Right lobe of liver (tissue), 6 donors: ENCODE measurements around the gene LRP6. TPM values are rescaled to one million over a fixed set of nuclear protein-coding genes. Genes with fewer than 3 reads are reported as not detected.

ENCODE experiments used
- ATAC-seq, 4 donors: fragments of 200-7000 bp; cut with Tn5 transposase; one replicate each; pipeline ENCODE4 v1.9.1; 2020; ENCODE audit warnings: mild to moderate bottlenecking in 4 of 4, moderate library complexity in 4 of 4
- DNase-seq, 3 donors: peaks; one replicate each; pipeline ENCODE4 v3.0.0-alpha.2; 2020
- H3K27ac ChIP-seq, 3 donors: fragments of 200-600 bp; one replicate each; pipeline ENCODE4 v1.8.0; 2022
- H3K27me3 ChIP-seq, 2 donors: fragments of 200-600 bp; one replicate each; pipeline ENCODE4 v1.8.0; 2022
- H3K36me3 ChIP-seq, 4 donors: fragments of 200-600 bp; sonication (generic) in 1 of 4; one replicate each; pipeline versions ENCODE4 v1.5.1 to v1.8.0; 2017 to 2022; ENCODE audit warnings: control low read depth in 1 of 4
- H3K4me1 ChIP-seq, 4 donors: fragments of 200-600 bp; sonication (generic) in 1 of 4; one replicate each; pipeline versions ENCODE4 v1.5.1 to v1.8.0; 2017 to 2022; ENCODE audit warnings: control low read depth in 1 of 4
- H3K4me3 ChIP-seq, 3 donors: fragments of 200-600 bp; one replicate each; pipeline ENCODE4 v1.8.0; 2022
- H3K9me3 ChIP-seq, 4 donors: fragments of 200-600 bp; sonication (generic) in 1 of 4; one replicate each; pipeline versions ENCODE4 v1.5.1 to v1.8.0; 2017 to 2022; ENCODE audit warnings: control low read depth in 1 of 4
- POLR2A ChIP-seq: fragments of 450-650 bp; IDR thresholded peaks from one replicate; pipeline ENCODE4 v1.6.1; 2017; ENCODE audit warnings: antibody characterized with exemption, mild to moderate bottlenecking
- WGBS: methylation state at CpG from one replicate; pipeline ENCODE4 v1.1.6; 2018; ENCODE audit warnings: low coverage, low lambda C conversion rate; ENCODE audit not compliant: insufficient coverage; ENCODE audit errors: missing lambda C conversion rate; 5-methylcytosine and 5-hydroxymethylcytosine counted together
- intact Hi-C, 2 donors: fragments of 100-400 bp; cut with DNase I; formaldehyde crosslinking; loops; one replicate each; pipeline versions ENCODE4 v1.11.2 to v1.14.1; 2022
- total RNA-seq, 6 experiments: library from RNA; depleted of rRNA in 2 of 6; stranded (reverse); fragments of >200 nt in 2 of 6; fragmentation: NEBNext Ultra II Directional in 3 of 6; extraction: Animal tissue kit (Norgen Biotek cat#: 25700) in 3 of 6; gene quantifications; one replicate each; pipeline versions ENCODE4 v1.1.0 to v1.2.4, GENCODE V29; 2016 to 2023
- TF ChIP-seq, protein P1 (sequence below), 4 donors: fragments of 200-600 bp in 3 of 4; fragments of 450-650 bp in 1 of 4; IDR thresholded peaks; one replicate each; pipeline versions ENCODE4 v1.5.1 to v1.8.0; 2016 to 2022; ENCODE audit warnings: antibody characterized with exemption in 4 of 4, mild to moderate bottlenecking in 2 of 4
- donor health status: DM: no; HTN: yes; CAD: no.
- donor health status: DM: no; HTN: no; CAD: no.
- donor health status: DM: no; HTN: no; CAD: no.
- donor health status: DM: no; HTN: yes; CAD: no.
- donor health status: DM: no; HTN: yes; CAD: no.

Gene LRP6
- total RNA-seq, 6 experiments from 2014 or later, result 19.9 to 32.5 (median 22.2) TPM

DNA sequence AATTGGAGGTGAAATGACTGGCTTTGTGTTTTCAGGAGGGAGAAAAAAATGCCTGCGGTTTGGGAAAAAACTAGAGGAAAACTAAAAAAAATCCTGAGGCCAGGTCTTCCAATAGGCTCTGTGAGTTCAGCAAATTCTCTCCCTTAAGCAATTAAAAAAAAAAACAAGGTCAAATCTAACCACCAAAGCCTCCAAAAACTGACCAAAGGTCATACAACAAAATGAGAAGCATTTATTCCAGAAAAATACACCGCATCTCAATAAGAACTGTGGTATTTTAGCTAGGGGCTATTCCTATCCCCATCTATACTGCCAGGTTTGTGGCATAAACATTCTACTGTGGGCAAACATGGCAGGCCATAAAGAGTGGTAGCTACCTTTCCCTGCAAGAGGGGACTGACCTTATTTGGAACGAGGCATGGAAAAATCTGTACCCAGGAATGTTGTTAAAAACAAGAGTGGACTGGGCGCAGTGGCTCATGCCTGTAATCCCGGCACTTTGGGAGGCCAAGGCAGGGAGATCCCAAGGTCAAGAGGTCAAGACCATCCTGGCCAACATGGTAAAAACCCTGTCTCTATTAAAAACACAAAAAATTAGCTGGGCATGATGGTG, 60.0 kb downstream of the LRP6 start:
- intact Hi-C loops, result no loop called here
- H3K36me3 ChIP-seq, result peaks cover 0 to 3% (median 0%) of the 10 kb centered on the region in 4 donors

DNA sequence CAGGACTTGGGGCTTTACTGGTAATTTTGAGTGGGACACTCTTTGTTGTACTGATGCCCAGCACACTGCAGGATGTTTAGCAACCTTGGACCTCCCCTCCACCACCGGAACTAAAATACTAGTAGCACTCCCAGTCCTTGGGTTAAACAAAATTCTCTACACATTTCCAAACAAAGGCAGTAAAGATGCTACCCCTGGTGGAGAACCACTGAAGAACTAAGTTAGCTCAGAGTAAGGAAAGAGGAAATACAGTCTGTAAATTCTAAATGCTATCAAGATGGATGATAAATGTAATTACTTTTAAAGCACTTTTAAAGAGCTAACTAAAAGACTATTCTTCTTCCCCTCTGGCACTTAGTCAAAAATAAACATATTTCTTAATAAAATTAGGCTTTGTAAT, 64.1 kb downstream of the LRP6 start:
- no peak for ATAC-seq

More for the DNA sequence above, 60.0 kb downstream of the LRP6 start:
- Histone ChIP-seq H3K4me3 (no peak overlapping the region), H3K27ac (peak overlapping the region in 1 of 3 donors; percentile 50), H3K4me1 (peaks cover 0 to 14% (median 3%) of the 10 kb centered on the region in 4 donors), H3K9me3 (no peaks in the 10 kb centered on the region), H3K27me3 (no peaks in the 10 kb centered on the region)
- DNase-seq (peak in 1 of 3 donors; percentile 48), ATAC-seq (peak; percentile 40 to 83 (median 75))
- WGBS, result 35% methylated on average over 4 of the region's 5 CpGs
- TF ChIP-seq POLR2A, result no peak
- TF ChIP-seq, protein P1, sequence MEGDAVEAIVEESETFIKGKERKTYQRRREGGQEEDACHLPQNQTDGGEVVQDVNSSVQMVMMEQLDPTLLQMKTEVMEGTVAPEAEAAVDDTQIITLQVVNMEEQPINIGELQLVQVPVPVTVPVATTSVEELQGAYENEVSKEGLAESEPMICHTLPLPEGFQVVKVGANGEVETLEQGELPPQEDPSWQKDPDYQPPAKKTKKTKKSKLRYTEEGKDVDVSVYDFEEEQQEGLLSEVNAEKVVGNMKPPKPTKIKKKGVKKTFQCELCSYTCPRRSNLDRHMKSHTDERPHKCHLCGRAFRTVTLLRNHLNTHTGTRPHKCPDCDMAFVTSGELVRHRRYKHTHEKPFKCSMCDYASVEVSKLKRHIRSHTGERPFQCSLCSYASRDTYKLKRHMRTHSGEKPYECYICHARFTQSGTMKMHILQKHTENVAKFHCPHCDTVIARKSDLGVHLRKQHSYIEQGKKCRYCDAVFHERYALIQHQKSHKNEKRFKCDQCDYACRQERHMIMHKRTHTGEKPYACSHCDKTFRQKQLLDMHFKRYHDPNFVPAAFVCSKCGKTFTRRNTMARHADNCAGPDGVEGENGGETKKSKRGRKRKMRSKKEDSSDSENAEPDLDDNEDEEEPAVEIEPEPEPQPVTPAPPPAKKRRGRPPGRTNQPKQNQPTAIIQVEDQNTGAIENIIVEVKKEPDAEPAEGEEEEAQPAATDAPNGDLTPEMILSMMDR (IDR thresholded peaks at IDR 0.05), result no peak

DNA sequence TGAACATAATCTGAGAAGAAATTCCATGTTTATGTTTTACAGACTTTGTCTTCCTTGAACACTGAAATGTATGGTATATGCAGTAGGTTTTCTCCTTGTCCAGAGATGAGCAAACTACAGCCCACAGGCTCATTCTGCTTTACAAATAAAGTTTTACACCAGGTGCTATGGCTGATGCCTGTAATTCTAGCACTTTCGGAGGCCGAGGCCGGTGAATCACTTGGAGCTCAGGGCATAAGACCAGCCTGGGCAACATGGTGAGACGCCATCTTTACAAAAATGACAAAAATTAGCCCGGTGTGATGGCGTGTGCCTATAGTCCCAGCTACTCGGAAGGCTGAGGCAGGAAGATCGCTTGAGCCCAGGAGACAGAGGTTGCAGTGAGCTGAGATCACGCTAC, 64.7 kb downstream of the LRP6 start:
- intact Hi-C loops, result no loop called here
- Histone ChIP-seq H3K4me1 (peaks cover 0 to 9% (median 3%) of the 10 kb centered on the region in 4 donors), H3K27me3 (no peaks in the 10 kb centered on the region), H3K36me3 (peaks cover 0 to 8% (median 2%) of the 10 kb centered on the region in 4 donors), H3K4me3 (no peak overlapping the region), H3K9me3 (no peaks in the 10 kb centered on the region), H3K27ac (no peak overlapping the region)
- DNase-seq (no peak), ATAC-seq (no peak)
- 95% methylated on average over 9 of the region's 9 CpGs for WGBS
- TF ChIP-seq, protein P1 (IDR thresholded peaks at IDR 0.05), result no peak
- TF ChIP-seq POLR2A, result no peak

More for the DNA sequence above, 64.1 kb downstream of the LRP6 start:
- Histone ChIP-seq H3K4me1 (peaks cover 0 to 14% (median 3%) of the 10 kb centered on the region in 4 donors), H3K36me3 (peaks cover 0 to 8% (median 2%) of the 10 kb centered on the region in 4 donors), H3K27me3 (no peaks in the 10 kb centered on the region), H3K9me3 (no peaks in the 10 kb centered on the region), H3K4me3 (no peak overlapping the region), H3K27ac (no peak overlapping the region)
- no peak for TF ChIP-seq POLR2A
- TF ChIP-seq, protein P1 (IDR thresholded peaks at IDR 0.05), result no peak
- intact Hi-C loops, result no loop called here
- WGBS, result 56% methylated on average over 1 of the region's 1 CpG
- no peak for DNase-seq

DNA sequence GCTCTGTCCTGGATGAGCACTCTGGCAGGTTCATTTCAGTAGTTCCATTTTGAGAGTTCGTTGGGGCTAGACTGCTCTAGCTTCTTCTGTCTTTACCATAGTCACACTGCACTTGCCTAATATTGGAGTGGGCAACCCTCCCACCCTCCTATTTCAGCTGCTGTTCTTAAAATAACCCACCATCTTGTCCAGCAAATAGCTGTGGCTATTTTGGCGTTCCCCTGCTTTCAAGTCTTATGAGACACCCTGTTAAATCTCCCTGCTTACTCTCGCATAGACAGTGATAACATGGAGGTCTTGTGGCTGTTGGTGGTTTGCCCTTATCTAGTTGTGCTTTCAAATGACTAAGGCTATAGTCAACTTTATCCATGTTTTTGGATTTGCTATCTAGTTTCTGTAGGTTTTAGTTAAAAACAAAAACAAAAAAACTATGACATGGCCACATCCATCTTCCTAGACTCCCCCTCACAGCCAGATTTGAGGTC, 65.5 kb downstream of the LRP6 start:
- TF ChIP-seq POLR2A, result no peak
- TF ChIP-seq, protein P1 (IDR thresholded peaks at IDR 0.05), result no peak
- no peaks in the 10 kb centered on the region for H3K27me3 ChIP-seq
- intact Hi-C loops, result no loop called here
- no peak overlapping the region for H3K27ac ChIP-seq
- H3K4me1 ChIP-seq, result peaks cover 0 to under 1% (median 0%) of the 10 kb centered on the region in 4 donors
- DNase-seq (no peak), ATAC-seq (no peak)
- no peak overlapping the region for H3K4me3 ChIP-seq
- H3K36me3 ChIP-seq, result peaks cover 0 to 8% (median 2%) of the 10 kb centered on the region in 4 donors
- no peaks in the 10 kb centered on the region for H3K9me3 ChIP-seq
- WGBS, result 84% methylated on average over 3 of the region's 3 CpGs
